Measurements from ENCODE around the gene NKAIN2. TPM values are rescaled to one million over a fixed set of nuclear protein-coding genes. Genes with fewer than 3 reads are reported as not detected.

Gene NKAIN2
- polyA plus RNA-seq, 1 donor (not counting 4 experiments of a cell fraction or from before 2014, with no cell fraction given) = 0.13 TPM

DNA sequence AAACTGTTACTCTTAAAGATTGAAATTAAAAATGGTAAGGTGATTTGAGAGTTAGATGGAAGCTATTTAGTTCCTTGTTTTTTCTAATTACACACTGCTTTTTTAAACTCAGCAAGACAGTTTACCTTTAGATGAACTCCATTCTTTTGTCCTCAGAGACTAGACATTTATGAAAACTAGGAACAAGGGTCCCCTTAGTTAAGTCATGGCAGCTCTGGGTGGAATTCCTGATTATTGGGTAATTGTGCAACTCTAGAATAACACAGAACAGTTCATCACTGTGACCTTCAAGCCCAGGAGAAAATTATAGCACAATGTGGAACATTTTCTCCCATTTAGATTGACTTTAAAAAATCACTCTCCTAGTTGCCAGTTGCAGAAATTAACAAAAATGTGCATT, 251.7 kb downstream of the NKAIN2 start:
- no peak overlapping the region for H3K4me2 ChIP-seq (ENCODE audit: control insufficient read depth, extremely low read depth, insufficient read depth, low read depth, low read length)
- H4K20me1 ChIP-seq (ENCODE audit: control insufficient read depth, extremely low read depth, insufficient read depth, low read length) = no peaks in the 10 kb centered on the region
- no peaks in the 10 kb centered on the region for H3K36me3 ChIP-seq (ENCODE audit: control insufficient read depth in 2 of 2, extremely low read depth in 1 of 2, insufficient read depth in 2 of 2, low read length in 2 of 2)
- TF ChIP-seq EZH2 (IDR thresholded peaks at IDR 0.05; ENCODE audit: low read length) = no peak
- TF ChIP-seq CTCF (optimal IDR thresholded peaks at IDR 0.05 in 1 of 3, IDR thresholded peaks at IDR 0.05 in 1 of 3, conservative IDR thresholded peaks at IDR 0.05 in 1 of 3; ENCODE audit: extremely low read depth in 1 of 3, insufficient read depth in 2 of 3, low read length in 3 of 3) = no peak
- no peaks in the 10 kb centered on the region for H3K9me1 ChIP-seq (ENCODE audit: control insufficient read depth, extremely low read depth, insufficient read depth, low read length)
- H2AFZ ChIP-seq (ENCODE audit: control insufficient read depth, low read length) = no peak overlapping the region
- dilution Hi-C loops (cut with MboI; ENCODE audit: extremely low pct_ligation_motif_present, low sequenced_read_pairs) = no loop called here
- no peaks in the 10 kb centered on the region for H3K9me3 ChIP-seq (ENCODE audit: control insufficient read depth, low read depth, low read length)
- H3K27ac ChIP-seq (ENCODE audit: control insufficient read depth, insufficient read depth, low read length) = no peak overlapping the region
- H3K27me3 ChIP-seq (ENCODE audit: control insufficient read depth, extremely low read depth, insufficient read depth, low read length) = no peaks in the 10 kb centered on the region
- no peaks in the 10 kb centered on the region for H3K79me2 ChIP-seq (ENCODE audit: control insufficient read depth, insufficient read depth, low read length)
- FAIRE-seq (no peak), DNase-seq (ENCODE audit: low read depth, low spot score) (no peak)
- no peaks in the 10 kb centered on the region for H3K4me1 ChIP-seq (ENCODE audit: control insufficient read depth, extremely low read depth, insufficient read depth, low read length)
- no peak overlapping the region for H3K4me3 ChIP-seq (ENCODE audit: control insufficient read depth in 2 of 3, extremely low read depth in 1 of 3, insufficient read depth in 2 of 3, low read depth in 1 of 3, low read length in 3 of 3)
- H3K9ac ChIP-seq (ENCODE audit: control insufficient read depth, extremely low read depth, insufficient read depth, low read length) = no peak overlapping the region

DNA sequence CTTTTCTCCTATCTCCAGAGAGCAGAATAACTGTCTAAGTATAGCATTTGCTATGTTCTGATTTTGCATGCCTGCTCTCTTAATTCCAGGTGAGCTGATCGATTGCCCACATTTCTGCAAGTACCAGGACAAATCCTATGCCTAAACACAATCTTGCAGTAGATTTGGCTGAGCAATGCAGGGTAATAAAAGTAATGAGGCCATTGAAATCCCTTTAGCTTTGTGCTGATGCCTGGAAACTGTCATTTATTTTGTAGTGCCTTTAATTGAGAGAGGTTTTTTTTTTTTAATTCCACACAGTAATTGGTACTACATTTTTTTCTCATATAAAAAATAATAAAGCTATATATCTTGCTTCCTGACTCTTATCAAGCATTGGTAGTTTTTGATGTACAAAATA, 252.3 kb downstream of the NKAIN2 start:
- no peaks in the 10 kb centered on the region for H3K9me1 ChIP-seq (ENCODE audit: control insufficient read depth, extremely low read depth, insufficient read depth, low read length)
- H3K4me2 ChIP-seq (ENCODE audit: control insufficient read depth, extremely low read depth, insufficient read depth, low read depth, low read length) = no peak overlapping the region
- H3K4me3 ChIP-seq (ENCODE audit: control insufficient read depth in 2 of 3, extremely low read depth in 1 of 3, insufficient read depth in 2 of 3, low read depth in 1 of 3, low read length in 3 of 3) = no peak overlapping the region
- no peak overlapping the region for H3K27ac ChIP-seq (ENCODE audit: control insufficient read depth, insufficient read depth, low read length)
- H3K36me3 ChIP-seq (ENCODE audit: control insufficient read depth in 2 of 2, extremely low read depth in 1 of 2, insufficient read depth in 2 of 2, low read length in 2 of 2) = no peaks in the 10 kb centered on the region
- no peaks in the 10 kb centered on the region for H4K20me1 ChIP-seq (ENCODE audit: control insufficient read depth, extremely low read depth, insufficient read depth, low read length)
- no peak for FAIRE-seq
- H2AFZ ChIP-seq (ENCODE audit: control insufficient read depth, low read length) = no peak overlapping the region
- DNase-seq (ENCODE audit: low read depth, low spot score) = no peak
- H3K9me3 ChIP-seq (ENCODE audit: control insufficient read depth, low read depth, low read length) = no peaks in the 10 kb centered on the region
- TF ChIP-seq CTCF (optimal IDR thresholded peaks at IDR 0.05 in 1 of 3, IDR thresholded peaks at IDR 0.05 in 1 of 3, conservative IDR thresholded peaks at IDR 0.05 in 1 of 3; ENCODE audit: extremely low read depth in 1 of 3, insufficient read depth in 2 of 3, low read length in 3 of 3) (no peak), EZH2 (IDR thresholded peaks at IDR 0.05; ENCODE audit: low read length) (no peak)
- no peaks in the 10 kb centered on the region for H3K79me2 ChIP-seq (ENCODE audit: control insufficient read depth, insufficient read depth, low read length)
- H3K4me1 ChIP-seq (ENCODE audit: control insufficient read depth, extremely low read depth, insufficient read depth, low read length) = no peaks in the 10 kb centered on the region
- no peaks in the 10 kb centered on the region for H3K27me3 ChIP-seq (ENCODE audit: control insufficient read depth, extremely low read depth, insufficient read depth, low read length)
- dilution Hi-C loops (cut with MboI; ENCODE audit: extremely low pct_ligation_motif_present, low sequenced_read_pairs) = no loop called here
- H3K9ac ChIP-seq (ENCODE audit: control insufficient read depth, extremely low read depth, insufficient read depth, low read length) = no peak overlapping the region
